GM12878 (cell line): ENCODE results near the gene RPL34. TPM values are rescaled to one million over a fixed set of nuclear protein-coding genes. Genes with fewer than 3 reads are reported as not detected.

Experiments
- ATAC-seq: fragments of 200-7000 bp; cut with Tn5 transposase; 3 replicates; pipeline ENCODE4 v1.9.1; 2020; ENCODE audit warnings: mild to moderate bottlenecking, moderate library complexity
- BruUV-seq: library from RNA; stranded (reverse); fragments of 400-500 nt; replicated peaks from 2 replicates; lab custom pipeline; 2021; lab: Mats Ljungman, UMichigan
- CTCF ChIA-PET: fragments of 300-600 bp; sonication (Branson Sonifier 250); formaldehyde crosslinking; extraction: SDS; loops from one replicate; lab custom pipeline; 2021; ENCODE audit warnings: inconsistent platforms; lab: Yijun Ruan, JAX
- POLR2A ChIA-PET: fragments of 350-600 bp; formaldehyde crosslinking; extraction: SDS; loops from one replicate; lab custom pipeline; 2021; ENCODE audit warnings: inconsistent platforms; lab: Charles Lee
- RAD21 ChIA-PET: fragments of 300-600 bp; sonication (Branson Sonifier 250); formaldehyde crosslinking; loops from one replicate; lab custom pipeline; 2023; ENCODE audit warnings: antibody characterized with exemption; ENCODE audit not compliant: unreplicated experiment; lab: Charles Lee
- SMC1A ChIA-PET: fragments of 300-600 bp; sonication (Branson Sonifier 250); formaldehyde crosslinking; loops from one replicate; lab custom pipeline; 2023; ENCODE audit not compliant: unreplicated experiment, uncharacterized antibody; lab: Charles Lee
- DNase-seq: peaks from one replicate; pipeline ENCODE4 v3.0.0-alpha.2; 2011; ENCODE audit warnings: low read depth, low spot score
- FAIRE-seq: peaks from 3 replicates; lab custom pipeline; 2011; peaks lifted over from hg19 to GRCh38; lab: Jason Lieb, UNC
- H2AFZ ChIP-seq: 2 replicates; pipeline ENCODE4 v1.6.0; 2011; ENCODE audit warnings: low read depth, low read length, control low read depth; ENCODE audit not compliant: control insufficient read depth
- H3K27ac ChIP-seq: 2 replicates; pipeline ENCODE4 v1.5.1; 2011; ENCODE audit warnings: control low read depth; ENCODE audit not compliant: control insufficient read depth, insufficient read depth
- H3K27me3 ChIP-seq, 2 experiments: replicated peaks in 1 of 2; 2 replicates each; pipeline versions ENCODE4 v1.6.0 to v1.6.1; 2011; ENCODE audit warnings: low read length in 1 of 2; ENCODE audit not compliant: control insufficient read depth in 2 of 2, insufficient read depth in 2 of 2
- H3K36me3 ChIP-seq, 2 experiments: 2 replicates each; pipeline ENCODE4 v1.5.1; 2011; ENCODE audit warnings: low read length in 1 of 2; ENCODE audit not compliant: control insufficient read depth in 2 of 2, insufficient read depth in 2 of 2
- H3K4me1 ChIP-seq: 2 replicates; pipeline ENCODE4 v1.6.1; 2011; ENCODE audit warnings: mild to moderate bottlenecking, low read length, moderate library complexity, mixed read lengths; ENCODE audit not compliant: control insufficient read depth, insufficient read depth
- H3K4me2 ChIP-seq: 2 replicates; pipeline ENCODE4 v1.6.0; 2011; ENCODE audit warnings: control low read depth; ENCODE audit not compliant: control insufficient read depth, insufficient read depth
- H3K4me3 ChIP-seq: fragments of 200-600 bp; sonication (generic); 2 replicates; pipeline ENCODE4 v1.5.1; 2016
- H3K79me2 ChIP-seq: 2 replicates; pipeline ENCODE4 v1.6.0; 2011; ENCODE audit warnings: low read length; ENCODE audit not compliant: control insufficient read depth, insufficient read depth
- H3K9ac ChIP-seq: 2 replicates; pipeline ENCODE4 v1.8.0; 2011; ENCODE audit warnings: low read length, control low read depth, mixed read lengths; ENCODE audit not compliant: control insufficient read depth, insufficient read depth
- H3K9me3 ChIP-seq: replicated peaks from 3 replicates; pipeline ENCODE4 v1.5.1; 2011; ENCODE audit warnings: mild to moderate bottlenecking, low read length; ENCODE audit not compliant: control insufficient read depth, insufficient read depth
- H4K20me1 ChIP-seq: 2 replicates; pipeline ENCODE4 v1.6.0; 2011; ENCODE audit not compliant: control insufficient read depth, insufficient read depth
- ATF7 ChIP-seq: fragments of 450-650 bp; IDR thresholded peaks from 2 replicates; pipeline ENCODE4 v1.6.1; 2016; ENCODE audit warnings: low read depth, mild to moderate bottlenecking
- CBFB ChIP-seq: IDR thresholded peaks from 2 replicates; pipeline ENCODE4 v1.6.1; 2016; ENCODE audit warnings: antibody characterized with exemption, low read depth
- IKZF2 ChIP-seq, 2 experiments: fragments of 450-650 bp; IDR thresholded peaks; 2 replicates each; pipeline ENCODE4 v1.6.1; 2017; ENCODE audit warnings: mild to moderate bottlenecking in 2 of 2, moderate library complexity in 2 of 2
- NFXL1 ChIP-seq: fragments of 450-650 bp; IDR thresholded peaks from 2 replicates; pipeline ENCODE4 v1.6.1; 2017; ENCODE audit warnings: antibody characterized with exemption, mild to moderate bottlenecking, borderline replicate concordance
- POLR2AphosphoS2 ChIP-seq: IDR thresholded peaks from 2 replicates; pipeline ENCODE4 v1.6.1; 2011; ENCODE audit warnings: low read depth, mild to moderate bottlenecking, low read length, improper control_type of control experiment, moderate library complexity
- RCOR1 ChIP-seq: conservative IDR thresholded peaks from 2 replicates; pipeline ENCODE4 v1.6.1; 2012; ENCODE audit warnings: low read depth, low read length, improper control_type of control experiment
- TAF1 ChIP-seq: IDR thresholded peaks from 2 replicates; pipeline ENCODE4 v1.6.1; 2011; ENCODE audit warnings: mild to moderate bottlenecking, low read depth, low read length, borderline replicate concordance
- ZNF24 ChIP-seq: fragments of 450-650 bp; IDR thresholded peaks from 2 replicates; pipeline ENCODE4 v1.6.1; 2017; ENCODE audit warnings: antibody characterized with exemption, mild to moderate bottlenecking
- WGBS: methylation state at CpG from one replicate; pipeline ENCODE4 v1.1.6; 2016; ENCODE audit warnings: low lambda C conversion rate; ENCODE audit not compliant: insufficient replicate concordance, insufficient coverage; ENCODE audit errors: missing lambda C conversion rate; 5-methylcytosine and 5-hydroxymethylcytosine counted together
- in situ Hi-C: fragments of 300-500 bp; cut with MboI; formaldehyde crosslinking; loops from 9 replicates; pipeline ENCODE4 v1.14.3; 2018; ENCODE audit warnings: mixed read lengths
- intact Hi-C: fragments of 100-400 bp; cut with micrococcal nuclease; formaldehyde crosslinking; loops from one replicate; pipeline ENCODE4 v1.14.2; 2022; ENCODE audit not compliant: unreplicated experiment
- polyA plus RNA-seq, 11 experiments: library from polyadenylated mRNA; depleted of rRNA in 4 of 11; unstranded in 6 of 11; stranded (reverse) in 5 of 11; fragments of >200 nt; fragmentation: Nextera tagmentation in 4 of 11; fragmentation: Illumina TruSeq in 1 of 11; extraction: Ambion mirVana in 4 of 11; extraction: Trizol in 1 of 11; gene quantifications; 1 replicate in 1 of 11; 2 replicates in 10 of 11; pipeline versions ENCODE4 v1.2.1 to v1.2.3, GENCODE V29; 2011 to 2016; ENCODE audit warnings: inconsistent platforms in 2 of 11, missing spikeins in 2 of 11, low read depth in 1 of 11
- total RNA-seq, 4 experiments: library from RNA; depleted of rRNA in 3 of 4; stranded (reverse); fragments of >200 nt in 3 of 4; fragmentation: Illumina TruSeq in 1 of 4; extraction: Trizol in 1 of 4; gene quantifications; 2 replicates each; pipeline versions ENCODE4 v1.2.1 to v1.2.3, GENCODE V29; 2013 to 2021
- TF ChIP-seq, protein P1 (sequence below): fragments of 450-650 bp; IDR thresholded peaks from 2 replicates; pipeline ENCODE4 v1.6.1; 2017; ENCODE audit warnings: borderline replicate concordance
- TF ChIP-seq, protein P2 (sequence below): fragments of 450-650 bp; formaldehyde crosslinking; IDR thresholded peaks from 2 replicates; pipeline ENCODE4 v1.5.0; 2022; ENCODE audit warnings: mild to moderate bottlenecking, missing genetic modification characterization

Gene RPL34
- total and polyA plus RNA-seq, 10 of the 15 experiments (the other 5 are each of a cell fraction or from before 2014, with no cell fraction given), result 1,792 to 6,697 (median 2,464) TPM

DNA sequence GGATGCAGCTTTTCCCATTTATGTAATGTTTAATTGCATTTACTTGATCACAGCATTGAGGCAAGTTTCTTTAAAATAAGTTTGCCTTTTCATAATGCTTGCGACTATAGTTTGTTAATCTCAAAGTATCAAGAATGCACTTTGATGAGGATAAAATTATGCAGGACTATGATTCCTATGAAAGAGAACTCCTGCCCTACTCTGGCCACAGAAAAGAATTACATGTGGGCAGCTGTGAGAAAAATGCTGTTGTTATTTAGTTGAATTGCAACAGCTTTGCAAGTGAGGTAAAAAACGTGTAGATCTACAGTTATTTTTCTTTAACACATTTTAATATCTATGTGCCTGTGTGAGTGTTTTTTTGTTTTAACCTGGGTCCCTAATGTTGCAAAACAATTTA is 17.5 kb downstream of the RPL34 start:
- Histone ChIP-seq H3K9ac (no peak overlapping the region), H3K27me3 (no peaks in the 10 kb centered on the region), H3K79me2 (no peaks in the 10 kb centered on the region), H3K36me3 (peaks cover 3 to 6% of the 10 kb centered on the region in 2 experiments; a peak in 3 of 4 replicates)
- no peak for DNase-seq
- CTCF ChIA-PET, result interaction anchor here (0.9 kb wide), 1 partner anchor 9 kb away, joined by 3 read pairs; no protein-coding TSS in a partner anchor
- intact Hi-C loops, result no loop called here
- in situ Hi-C loops, result no loop called here
- no peak for TF ChIP-seq RCOR1
- TF ChIP-seq, all 136 proteins: peak for 0
- ChIA-PET RAD21 (no interaction called here), POLR2A (no interaction called here), SMC1A (interaction anchor here (0.8 to 1.2 kb wide), 2 partner anchors 10 to 66 kb away, joined by 3 read pairs; no protein-coding TSS in a partner anchor)
- no peak overlapping the region for H3K4me3 ChIP-seq
- WGBS, result 53% methylated on average over 2 of the region's 2 CpGs
- H3K4me1 ChIP-seq, result no peaks in the 10 kb centered on the region
- H4K20me1 ChIP-seq, result no peaks in the 10 kb centered on the region
- H3K9me3 ChIP-seq, result no peaks in the 10 kb centered on the region
- H2AFZ ChIP-seq, result no peak overlapping the region
- H3K4me2 ChIP-seq, result no peak overlapping the region
- no peak for ATAC-seq
- H3K27ac ChIP-seq, result no peak overlapping the region
- BruUV-seq, result no TSS peak
- no peak for FAIRE-seq

DNA sequence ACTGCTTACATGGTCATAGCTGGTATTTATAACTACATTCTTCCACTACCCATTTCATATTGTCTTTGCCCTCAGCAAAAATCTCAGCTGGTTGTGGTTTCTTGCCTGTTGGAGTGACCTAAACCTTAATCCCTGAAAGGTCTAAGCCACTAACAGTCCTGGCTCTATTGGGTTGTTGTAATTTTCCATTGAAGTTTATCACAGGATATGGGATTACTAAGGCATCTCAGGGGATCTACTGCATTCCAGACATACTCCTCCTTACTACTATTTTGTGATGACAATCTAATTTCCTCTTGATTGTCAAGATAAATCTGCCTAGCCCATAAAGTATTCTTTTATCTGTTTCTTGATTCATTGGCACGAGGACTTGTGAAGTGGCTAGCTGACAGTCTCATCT is 23.9 kb downstream of the RPL34 start:
- POLR2A ChIA-PET, result no interaction called here
- SMC1A ChIA-PET, result interaction anchor here (1.1 to 1.8 kb wide), 2 partner anchors 15 to 24 kb away, joined by 3 to 5 read pairs; partner anchors contain the start of gene RPL34
- FAIRE-seq, result no peak

More for the DNA sequence above, 23.9 kb downstream of the RPL34 start:
- TF ChIP-seq POLR2AphosphoS2 (no peak), ATF7 (no peak), ZNF24 (no peak), TAF1 (no peak), NFXL1 (no peak), CBFB (no peak), IKZF2 (IDR thresholded peaks at IDR 0.05) (no peak)
- TF ChIP-seq, protein P1, sequence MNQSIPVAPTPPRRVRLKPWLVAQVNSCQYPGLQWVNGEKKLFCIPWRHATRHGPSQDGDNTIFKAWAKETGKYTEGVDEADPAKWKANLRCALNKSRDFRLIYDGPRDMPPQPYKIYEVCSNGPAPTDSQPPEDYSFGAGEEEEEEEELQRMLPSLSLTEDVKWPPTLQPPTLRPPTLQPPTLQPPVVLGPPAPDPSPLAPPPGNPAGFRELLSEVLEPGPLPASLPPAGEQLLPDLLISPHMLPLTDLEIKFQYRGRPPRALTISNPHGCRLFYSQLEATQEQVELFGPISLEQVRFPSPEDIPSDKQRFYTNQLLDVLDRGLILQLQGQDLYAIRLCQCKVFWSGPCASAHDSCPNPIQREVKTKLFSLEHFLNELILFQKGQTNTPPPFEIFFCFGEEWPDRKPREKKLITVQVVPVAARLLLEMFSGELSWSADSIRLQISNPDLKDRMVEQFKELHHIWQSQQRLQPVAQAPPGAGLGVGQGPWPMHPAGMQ, result no peak
- TF ChIP-seq, protein P2, sequence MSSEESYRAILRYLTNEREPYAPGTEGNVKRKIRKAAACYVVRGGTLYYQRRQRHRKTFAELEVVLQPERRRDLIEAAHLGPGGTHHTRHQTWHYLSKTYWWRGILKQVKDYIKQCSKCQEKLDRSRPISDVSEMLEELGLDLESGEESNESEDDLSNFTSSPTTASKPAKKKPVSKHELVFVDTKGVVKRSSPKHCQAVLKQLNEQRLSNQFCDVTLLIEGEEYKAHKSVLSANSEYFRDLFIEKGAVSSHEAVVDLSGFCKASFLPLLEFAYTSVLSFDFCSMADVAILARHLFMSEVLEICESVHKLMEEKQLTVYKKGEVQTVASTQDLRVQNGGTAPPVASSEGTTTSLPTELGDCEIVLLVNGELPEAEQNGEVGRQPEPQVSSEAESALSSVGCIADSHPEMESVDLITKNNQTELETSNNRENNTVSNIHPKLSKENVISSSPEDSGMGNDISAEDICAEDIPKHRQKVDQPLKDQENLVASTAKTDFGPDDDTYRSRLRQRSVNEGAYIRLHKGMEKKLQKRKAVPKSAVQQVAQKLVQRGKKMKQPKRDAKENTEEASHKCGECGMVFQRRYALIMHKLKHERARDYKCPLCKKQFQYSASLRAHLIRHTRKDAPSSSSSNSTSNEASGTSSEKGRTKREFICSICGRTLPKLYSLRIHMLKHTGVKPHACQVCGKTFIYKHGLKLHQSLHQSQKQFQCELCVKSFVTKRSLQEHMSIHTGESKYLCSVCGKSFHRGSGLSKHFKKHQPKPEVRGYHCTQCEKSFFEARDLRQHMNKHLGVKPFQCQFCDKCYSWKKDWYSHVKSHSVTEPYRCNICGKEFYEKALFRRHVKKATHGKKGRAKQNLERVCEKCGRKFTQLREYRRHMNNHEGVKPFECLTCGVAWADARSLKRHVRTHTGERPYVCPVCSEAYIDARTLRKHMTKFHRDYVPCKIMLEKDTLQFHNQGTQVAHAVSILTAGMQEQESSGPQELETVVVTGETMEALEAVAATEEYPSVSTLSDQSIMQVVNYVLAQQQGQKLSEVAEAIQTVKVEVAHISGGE, result no peak
- no peak overlapping the region for H3K4me3 ChIP-seq
- DNase-seq (no peak), ATAC-seq (no peak)
- in situ Hi-C loops (no loop called here), intact Hi-C loops (no loop called here)
- RAD21 ChIA-PET, result no interaction called here
- H3K4me1 ChIP-seq, result no peaks in the 10 kb centered on the region
- H3K9me3 ChIP-seq, result no peaks in the 10 kb centered on the region
- H3K9ac ChIP-seq, result no peak overlapping the region
- no peaks in the 10 kb centered on the region; a peak in 1 of 4 replicates for H3K36me3 ChIP-seq
- no peak overlapping the region for H3K27ac ChIP-seq
- H2AFZ ChIP-seq, result no peak overlapping the region
- no peak overlapping the region for H3K4me2 ChIP-seq
- CTCF ChIA-PET, result interaction anchor here (1.1 kb wide), 1 partner anchor 16 kb away, joined by 3 read pairs; no protein-coding TSS in a partner anchor
- WGBS, result 100% methylated on average over 1 of the region's 1 CpG
- H3K79me2 ChIP-seq, result no peaks in the 10 kb centered on the region
- no peaks in the 10 kb centered on the region for H3K27me3 ChIP-seq
- BruUV-seq, result no TSS peak
- no peaks in the 10 kb centered on the region for H4K20me1 ChIP-seq
